ENCODE results near the gene KIAA0586.
"Not testable (repeated sequence)": the region's sequence is repeated elsewhere in the genome, so short reads cannot be mapped to it uniquely, and the experiment has no call there.

KIAA0586 gene

GRCh38 chr14:58427281-58428117 is at the start of gene KIAA0586, which contains the start of gene TIMM9:
KIAA0586 (plus strand) TSS chr14:58427719; CDS start chr14:58428265, 546 bp downstream.
TIMM9 (minus strand) TSS chr14:58427531; CDS start chr14:58411945, 15,586 bp downstream.
- DNase-seq, result peak; percentile 99

GRCh38 chr14:58390830-58391229 is 36.7 kb upstream of the KIAA0586 start:
- no peak for DNase-seq

- no peak for DNase-seq
These were observed 32.0 kb upstream of the KIAA0586 start for GRCh38 chr14:58395562-58395811.

- DNase-seq, result peak; percentile 76
These were observed 31.4 kb upstream of the KIAA0586 start, which contains the start of gene TOMM20L for GRCh38 chr14:58395812-58396788. TOMM20L (plus strand) TSS chr14:58395930; CDS start chr14:58395958, 28 bp downstream.

- DNase-seq, result no peak
These were observed 30.4 kb upstream of the KIAA0586 start for GRCh38 chr14:58397156-58397555.

- no peak for DNase-seq
These were observed 29.0 kb upstream of the KIAA0586 start for GRCh38 chr14:58398495-58398894.

GRCh38 chr14:58398895-58399294 is 28.6 kb upstream of the KIAA0586 start:
- no peak for DNase-seq

- DNase-seq, result no peak
These were observed 25.9 kb upstream of the KIAA0586 start for GRCh38 chr14:58401587-58401986.

GRCh38 chr14:58408681-58409215 is 18.8 kb upstream of the KIAA0586 start:
- no peak for DNase-seq

- no peak for DNase-seq
These were observed 12.7 kb upstream of the KIAA0586 start for GRCh38 chr14:58414845-58415244.

GRCh38 chr14:58415636-58416547 is 11.6 kb upstream of the KIAA0586 start:
- no peak for DNase-seq

- not testable (repeated sequence) for DNase-seq
These were observed 10.6 kb upstream of the KIAA0586 start for GRCh38 chr14:58416934-58417333.

- peak; percentile 38 for DNase-seq
These were observed 744 bp upstream of the KIAA0586 start for GRCh38 chr14:58426670-58427280.

GRCh38 chr14:58428118-58428683 is 682 bp downstream of the KIAA0586 start:
- peak; percentile 14 for DNase-seq

- no peak for DNase-seq
These were observed 2.6 kb downstream of the KIAA0586 start for GRCh38 chr14:58430156-58430555.

GRCh38 chr14:58439476-58439875 is 12.0 kb downstream of the KIAA0586 start:
- DNase-seq, result no peak

- DNase-seq, result no peak
These were observed 17.1 kb downstream of the KIAA0586 start for GRCh38 chr14:58444627-58445026.

GRCh38 chr14:58455593-58456265 is 28.2 kb downstream of the KIAA0586 start:
- DNase-seq, result no peak

GRCh38 chr14:58460772-58461171 is 33.3 kb downstream of the KIAA0586 start:
- no peak for DNase-seq

- no peak for DNase-seq
These were observed 35.6 kb downstream of the KIAA0586 start for GRCh38 chr14:58463147-58463546.

- no peak for DNase-seq
These were observed 37.1 kb downstream of the KIAA0586 start for GRCh38 chr14:58464652-58465051.
